Kidney capillary endothelial cell (primary cell): ENCODE results near the gene TMC6.
A peak's percentile ranks its signal among the peaks of the same experiment; 100 is the strongest.
"Not testable (repeated sequence)": the region's sequence is repeated elsewhere in the genome, so short reads cannot be mapped to it uniquely, and the experiment has no call there.

Source experiments
- DNase-seq: peaks from one replicate; pipeline ENCODE4 v3.0.0-alpha.2; 2018; ENCODE audit warnings: low spot score

TMC6 gene

DNA sequence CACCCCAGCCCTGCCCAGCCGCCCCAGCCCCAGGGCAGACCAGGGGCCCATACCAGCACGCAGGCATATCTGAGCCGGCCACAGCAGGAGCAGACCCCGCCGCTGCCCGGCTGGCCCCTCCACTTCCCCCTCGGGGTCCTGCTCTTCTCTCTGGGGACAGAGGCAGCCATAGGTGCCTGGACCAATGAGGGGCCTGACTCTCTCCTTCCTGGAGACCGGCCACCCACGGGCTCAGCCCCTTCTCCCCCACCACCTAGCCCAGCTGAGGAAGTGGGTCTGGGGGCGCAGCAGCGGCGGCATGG lies 3.8 kb downstream of the TMC6 start:
- no peak for DNase-seq

DNA sequence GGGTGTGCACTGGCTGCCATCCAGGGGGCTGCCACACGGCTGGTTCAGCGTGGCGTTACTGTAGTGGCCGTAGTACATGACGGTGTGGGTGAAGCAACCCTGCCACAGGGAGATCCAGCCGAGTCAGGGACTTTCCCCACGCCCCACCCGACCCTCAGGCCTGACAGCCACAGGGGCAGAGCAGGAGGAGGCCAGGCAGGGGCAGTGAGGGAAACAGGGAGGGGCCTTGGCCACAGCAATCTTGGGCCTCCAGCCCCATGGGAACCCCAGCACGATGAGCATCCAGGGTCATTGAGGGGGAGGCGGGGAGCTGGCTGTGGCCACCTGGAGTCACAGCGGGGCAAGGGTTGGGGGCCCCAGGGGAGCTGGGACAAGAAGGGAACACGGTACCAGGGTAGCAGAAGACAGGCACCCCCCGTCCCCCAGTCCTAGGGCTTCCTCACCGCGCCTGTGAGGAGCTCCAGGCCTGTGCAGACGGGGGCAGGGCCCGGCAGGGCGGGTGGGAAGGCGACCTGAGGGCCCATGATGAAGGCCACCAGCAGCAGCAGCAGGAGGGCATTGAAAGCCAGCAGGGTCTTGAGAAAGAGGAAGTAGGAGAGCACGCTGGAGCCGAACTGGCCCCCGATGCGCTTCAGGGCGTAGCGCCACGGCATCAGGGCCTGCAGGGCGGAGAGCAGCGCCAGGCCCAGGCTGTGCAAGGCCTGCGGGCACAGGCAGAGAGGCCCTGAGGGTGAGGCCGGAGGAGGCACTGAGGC lies 4.3 kb downstream of the TMC6 start:
- no peak for DNase-seq

DNA sequence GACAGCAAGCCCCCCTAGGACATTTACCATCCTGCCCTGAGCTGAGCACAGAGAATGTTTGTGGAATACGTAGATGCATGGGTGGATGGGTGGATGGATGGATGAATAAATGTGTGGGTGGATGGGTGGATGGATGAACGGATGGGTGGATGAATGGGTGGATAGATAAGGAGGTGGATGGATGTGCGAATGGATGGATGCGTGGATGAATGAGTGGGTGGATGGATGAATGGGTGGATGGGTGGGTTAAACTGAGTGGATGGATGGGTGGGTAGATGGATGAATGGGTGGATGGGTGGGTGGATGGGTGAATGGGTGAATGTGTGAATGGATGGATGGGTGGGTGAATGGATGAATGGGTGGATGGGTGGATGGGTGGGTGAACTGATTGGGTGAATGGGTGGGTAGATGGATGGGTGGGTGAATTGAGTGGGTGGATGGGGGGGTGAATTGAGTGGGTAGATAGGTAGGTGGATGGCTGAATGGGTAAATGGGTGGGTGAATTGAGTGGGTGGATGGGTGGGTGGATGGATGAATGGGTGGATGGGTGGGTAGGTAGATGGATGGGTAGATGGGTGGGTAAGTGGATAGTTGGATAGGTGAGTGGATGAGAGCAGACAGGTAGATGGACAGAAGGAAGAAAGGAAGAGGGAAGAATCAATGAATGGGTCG lies 5.2 kb downstream of the TMC6 start:
- no peak for DNase-seq

DNA sequence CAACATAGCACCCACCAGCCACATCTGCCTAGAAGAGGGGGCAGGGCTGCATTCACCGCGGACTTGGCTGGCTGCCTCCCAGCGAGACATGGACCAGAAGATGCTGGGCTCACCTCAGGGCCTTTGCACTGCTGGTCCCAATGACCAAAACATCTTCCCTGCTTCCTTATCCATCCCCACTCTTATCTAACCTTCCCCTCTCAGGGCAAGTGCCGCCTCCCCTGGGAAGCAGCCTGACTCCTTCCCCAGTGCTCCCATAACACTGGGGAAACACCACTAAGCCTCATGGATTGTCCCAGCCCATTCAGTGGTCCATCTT lies 5.7 kb downstream of the TMC6 start:
- no peak for DNase-seq

DNA sequence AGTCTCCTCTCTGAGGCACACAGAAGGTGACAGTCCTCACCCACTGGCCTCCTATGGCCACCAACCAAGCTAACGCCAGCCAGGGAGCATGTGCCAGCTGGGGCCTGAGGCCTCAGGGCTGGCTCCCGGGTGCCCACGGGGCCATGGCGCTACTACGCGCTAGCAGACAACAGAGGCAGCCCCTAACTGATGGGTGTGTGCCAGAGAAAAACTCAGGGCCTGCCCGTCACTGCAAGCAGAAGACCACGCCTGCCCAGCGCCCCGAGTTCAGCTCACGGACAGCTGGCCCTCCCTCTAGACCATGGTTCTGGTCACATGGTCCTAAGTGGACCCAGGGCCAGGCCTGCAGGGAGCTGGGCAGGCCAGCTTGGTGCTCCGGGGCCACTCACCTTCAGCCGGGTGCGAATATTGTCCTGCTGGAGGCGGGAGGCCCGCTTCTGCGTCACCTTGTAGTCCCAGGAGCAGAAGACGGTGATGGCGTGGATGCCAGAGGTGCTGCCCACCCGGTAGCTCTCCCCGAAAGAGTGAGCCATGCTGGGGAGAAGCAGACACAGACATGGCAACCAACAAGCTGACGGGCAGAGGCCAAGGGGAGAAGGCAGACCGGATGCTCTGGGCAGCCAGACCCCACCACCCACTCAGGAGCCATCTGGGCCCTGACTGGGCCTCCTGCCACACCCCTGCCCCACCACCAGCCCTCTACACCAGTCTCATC lies 6.2 kb downstream of the TMC6 start:
- no peak for DNase-seq

DNA sequence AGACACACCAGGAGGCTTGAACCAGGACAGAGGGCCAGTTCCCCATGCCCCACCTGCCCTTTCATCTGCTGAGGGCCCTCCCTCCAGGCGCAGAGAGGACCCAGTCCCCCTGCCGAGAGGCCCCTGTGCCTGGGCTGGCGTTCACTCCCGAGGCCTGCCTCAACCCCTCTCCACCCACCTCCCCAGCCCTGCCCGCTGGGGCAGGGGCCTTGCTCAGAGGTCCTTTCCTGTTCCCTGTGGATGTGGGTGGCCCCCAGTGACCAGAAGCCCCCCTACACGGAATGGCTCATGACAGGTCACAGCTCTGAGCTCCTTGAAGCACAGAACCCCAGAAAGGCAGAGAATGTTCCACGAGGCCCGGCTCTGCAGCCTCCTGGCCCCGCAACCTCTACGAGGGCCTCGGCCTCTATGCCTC lies 6.7 kb downstream of the TMC6 start:
- no peak for DNase-seq

DNA sequence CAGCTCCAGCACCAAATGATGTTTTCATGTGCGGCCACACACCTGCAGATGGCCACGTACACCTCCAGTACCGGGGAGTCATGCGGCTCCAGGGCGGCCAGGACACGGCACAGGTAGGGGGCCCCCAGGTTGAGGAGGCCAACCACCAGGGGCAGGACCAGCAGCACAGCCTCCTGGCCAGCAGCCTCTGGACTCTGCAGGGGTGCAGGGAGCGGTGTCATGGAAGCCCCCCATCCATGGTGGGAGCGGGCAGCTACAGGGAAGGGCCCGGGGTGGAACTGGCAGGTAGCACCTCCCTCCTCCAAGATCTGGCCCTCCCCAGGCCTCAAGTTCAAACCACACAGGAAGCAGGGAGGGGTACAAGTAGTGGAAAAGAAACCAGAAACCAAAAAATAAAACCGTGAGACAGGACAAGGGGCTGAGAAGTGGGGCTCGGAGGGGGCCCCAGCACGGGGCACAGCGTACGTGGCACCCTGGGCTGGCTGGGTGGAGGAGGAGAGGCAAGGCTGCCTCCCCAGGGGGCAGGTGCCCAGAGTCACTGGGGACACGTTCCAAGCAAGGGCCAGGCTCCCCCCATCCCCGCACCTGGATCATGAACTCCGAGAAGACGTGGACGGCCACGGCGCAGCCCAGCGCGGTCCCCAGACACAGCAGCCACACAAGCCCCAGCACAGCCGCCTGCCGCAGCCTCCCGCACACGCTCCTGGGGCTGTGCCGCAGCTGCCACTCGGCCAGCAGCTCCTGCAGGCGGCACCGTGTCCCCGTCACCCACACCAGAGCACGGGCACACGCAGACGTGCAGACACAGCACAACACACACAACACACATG lies 7.4 kb downstream of the TMC6 start:
- no peak for DNase-seq

DNA sequence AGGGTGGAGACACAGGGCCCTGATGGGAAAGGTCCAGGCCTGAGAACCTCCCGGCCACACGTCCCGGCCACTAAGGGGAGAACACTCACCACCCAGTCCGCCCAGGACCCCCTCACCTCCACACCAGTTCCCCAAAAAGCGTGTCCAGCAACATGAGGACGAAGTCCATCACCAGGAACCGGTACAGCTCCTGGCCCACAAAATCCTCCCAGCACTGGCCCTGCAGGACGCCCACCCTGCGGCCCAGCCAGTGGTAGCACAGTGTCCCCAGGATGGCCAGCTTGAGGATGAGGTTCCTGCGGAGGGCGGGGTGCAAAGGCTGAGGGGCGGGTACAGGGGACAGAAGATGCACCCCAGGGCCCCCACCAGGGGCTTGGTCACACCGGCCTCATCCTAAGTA lies 8.0 kb downstream of the TMC6 start:
- DNase-seq, result no peak

DNA sequence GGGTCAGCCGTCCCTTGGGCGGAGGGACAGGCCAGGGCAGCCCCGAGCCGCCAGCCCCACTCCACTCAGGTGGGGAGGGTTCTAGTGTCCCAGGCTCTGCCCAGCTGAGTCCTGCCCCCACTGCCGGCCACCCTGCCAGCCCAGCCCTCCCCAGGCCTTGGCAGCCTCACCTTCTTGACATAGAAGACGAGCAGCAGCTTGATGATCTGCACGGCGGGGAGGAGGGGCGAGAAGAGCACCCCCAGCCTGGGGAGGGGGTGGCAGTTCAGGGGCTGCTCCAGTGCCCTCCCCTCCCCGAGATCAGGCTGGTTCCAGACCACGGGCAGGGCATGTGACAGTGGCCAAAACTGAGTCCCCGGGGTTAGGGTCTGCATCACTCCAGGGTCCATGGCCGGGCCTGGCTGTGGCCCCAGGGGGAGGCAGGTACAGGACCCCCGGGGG lies 9.7 kb downstream of the TMC6 start:
- DNase-seq, result no peak

DNA sequence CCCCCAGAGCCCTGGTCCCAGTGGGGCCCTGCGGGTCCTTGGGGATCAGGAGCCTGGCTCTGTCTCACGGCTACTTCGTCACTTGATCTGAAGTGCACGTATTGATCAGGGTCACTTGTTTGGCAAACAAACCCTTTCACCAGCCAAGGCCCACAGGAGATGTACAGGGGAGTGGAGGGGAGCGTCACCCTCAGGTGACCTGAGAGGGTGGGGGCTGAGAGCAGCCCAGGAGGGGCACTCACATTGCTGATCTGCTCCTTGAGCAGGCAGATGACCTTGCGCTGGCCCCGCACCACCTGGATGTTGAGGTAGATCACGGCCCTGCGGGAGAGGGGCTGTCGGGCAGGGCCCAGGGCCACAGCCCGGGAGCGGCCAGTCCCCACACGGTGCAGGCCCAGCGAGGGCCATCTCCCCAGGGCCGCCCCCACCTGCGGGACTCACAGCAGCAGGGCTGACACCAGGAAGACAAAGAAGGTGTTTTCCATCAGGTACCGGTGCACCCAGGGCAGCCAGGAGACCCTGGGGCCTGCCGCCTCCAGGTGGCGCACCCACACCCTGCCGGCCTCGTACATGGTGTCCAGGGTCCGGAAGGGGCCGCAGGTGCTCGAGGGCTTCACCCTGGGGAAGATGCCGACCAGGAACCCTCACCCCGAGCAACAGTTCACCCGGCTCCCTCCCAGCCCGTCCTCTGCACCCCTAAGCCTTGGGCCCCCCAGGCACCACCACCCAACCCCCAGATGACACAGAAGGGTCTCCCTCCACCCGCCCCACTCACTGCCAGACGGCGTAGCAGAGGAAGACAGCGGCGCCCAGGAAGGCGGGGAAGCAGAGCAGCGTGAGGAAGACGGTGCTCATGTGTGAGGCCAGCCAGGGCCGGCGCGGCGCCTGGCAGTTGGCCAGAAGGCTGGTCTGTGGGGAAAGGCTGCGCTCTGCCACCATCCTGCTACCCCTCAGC lies 11.3 kb downstream of the TMC6 start:
- DNase-seq, result no peak

DNA sequence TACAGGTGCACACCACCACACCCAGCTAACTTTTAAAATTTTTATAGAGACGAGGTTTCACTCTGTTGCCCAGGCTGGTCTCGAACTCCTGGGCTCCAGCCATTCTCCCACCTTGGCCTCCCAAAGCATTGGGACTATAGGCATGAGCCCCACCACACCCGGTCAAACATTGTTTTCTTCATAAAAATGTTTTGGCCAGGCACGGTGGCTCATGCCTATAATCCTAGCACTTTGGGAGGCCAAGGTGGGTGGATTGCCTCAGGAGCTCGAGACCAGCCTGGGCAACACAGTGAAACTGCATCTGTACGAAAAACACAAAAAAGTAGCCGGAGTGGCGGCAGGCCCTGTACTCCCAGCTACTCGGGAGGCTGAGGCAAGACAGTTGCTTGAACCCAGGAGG lies 12.1 kb downstream of the TMC6 start:
- DNase-seq, result no peak

DNA sequence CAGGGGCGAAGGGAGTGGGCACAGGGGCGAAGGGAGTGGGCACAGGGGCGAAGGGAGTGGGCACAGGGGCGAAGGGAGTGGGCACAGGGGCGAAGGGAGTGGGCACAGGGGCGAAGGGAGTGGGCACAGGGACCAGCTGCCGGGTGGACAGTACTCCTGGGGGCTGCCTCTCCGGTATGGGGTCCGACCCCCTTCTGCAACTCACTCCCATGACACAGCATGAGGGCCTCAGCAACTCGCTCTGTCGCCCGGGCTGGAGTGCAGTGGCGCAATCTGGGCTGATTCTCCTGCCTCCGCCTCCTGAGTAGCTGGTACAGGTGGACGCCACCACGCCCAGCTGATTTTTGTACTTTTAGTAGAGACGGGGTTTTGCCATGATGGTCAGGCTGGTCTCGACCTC lies 12.8 kb downstream of the TMC6 start:
- not testable (repeated sequence) for DNase-seq

DNA sequence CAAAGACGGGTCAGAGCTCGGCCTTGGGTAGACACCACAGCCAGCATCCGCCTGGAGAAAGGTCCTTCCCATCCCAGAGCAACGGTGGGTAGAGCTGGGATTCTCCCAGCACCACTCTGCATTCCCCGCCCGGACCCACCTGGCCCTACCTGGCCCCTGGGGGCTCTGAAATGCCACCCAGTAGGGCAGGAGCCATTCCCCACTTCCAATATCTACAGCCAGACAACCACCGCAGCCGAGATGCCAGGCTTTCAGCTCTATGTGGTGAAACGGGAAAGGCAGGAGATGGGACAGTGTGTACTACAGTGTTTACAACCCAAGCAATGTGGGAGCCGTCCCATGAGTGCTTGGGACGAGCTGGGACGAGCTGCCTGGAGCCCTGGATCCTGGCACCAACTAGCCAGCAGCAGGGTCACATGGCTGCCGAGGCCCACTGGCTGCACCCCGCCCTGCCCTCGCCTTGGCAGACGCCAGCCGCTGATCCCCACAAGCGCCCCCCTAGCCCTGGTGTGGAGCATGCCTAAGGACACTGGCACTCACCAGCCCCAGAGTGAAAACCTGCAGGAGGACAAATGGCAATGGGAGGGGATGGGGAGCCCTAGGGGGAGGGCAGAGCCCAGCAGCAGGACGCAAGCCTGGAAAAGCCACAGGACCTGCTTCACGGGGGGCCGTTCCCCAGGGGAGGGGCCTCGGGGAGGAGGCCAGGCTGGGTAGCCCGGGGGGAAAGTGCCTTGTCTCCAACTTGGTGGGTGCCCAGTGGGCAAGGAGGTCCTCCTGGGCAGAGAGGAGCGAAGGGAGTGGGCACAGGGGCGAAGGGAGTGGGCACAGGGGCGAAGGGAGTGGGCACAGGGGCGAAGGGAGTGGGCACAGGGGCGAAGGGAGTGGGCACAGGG lies 13.5 kb downstream of the TMC6 start:
- DNase-seq, result no peak

DNA sequence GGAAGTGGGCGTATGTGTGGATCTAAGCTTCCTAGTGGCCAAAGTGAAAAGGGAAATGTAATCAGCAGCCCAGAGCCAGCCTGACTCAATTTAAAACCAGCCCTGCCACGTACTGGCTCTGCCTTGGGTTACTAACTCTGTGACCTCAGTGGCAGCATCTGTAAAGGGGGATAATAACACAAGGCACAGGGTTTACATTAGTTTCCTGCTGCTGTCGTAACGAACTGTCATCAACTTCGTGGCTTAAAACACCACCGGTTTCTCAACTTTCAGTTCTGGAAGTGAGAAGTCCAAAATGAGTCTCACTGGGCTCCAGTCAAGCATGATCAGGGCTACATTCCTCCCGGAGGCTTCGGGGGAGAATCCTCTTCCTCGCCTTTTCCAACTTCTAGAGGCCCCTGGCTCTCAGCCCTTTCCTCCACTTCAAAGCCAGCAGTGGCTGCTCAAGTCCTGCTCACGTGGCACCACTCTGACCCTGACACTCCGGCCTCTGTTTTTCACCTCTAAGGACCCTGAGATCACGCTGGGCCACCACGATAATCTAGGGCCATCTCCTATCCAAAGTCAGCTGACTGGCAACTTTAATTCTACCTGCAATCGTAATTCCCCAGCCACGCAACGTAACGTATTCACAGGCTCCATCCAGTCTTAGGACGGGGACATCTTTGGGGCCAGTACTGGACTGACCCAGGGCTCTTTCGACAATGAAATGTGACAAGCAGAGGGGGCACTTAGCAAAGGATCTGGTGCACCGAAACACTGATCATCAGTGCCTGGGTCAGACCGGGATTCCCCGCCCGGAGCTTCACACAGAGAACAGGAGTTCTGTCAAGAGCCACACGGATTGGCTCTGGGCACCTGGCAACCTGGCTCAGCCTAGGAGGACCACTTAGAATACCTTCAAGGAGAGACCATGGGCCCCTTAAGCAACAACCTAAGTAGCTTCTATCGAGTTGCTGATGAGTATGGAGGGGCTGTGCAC lies 14.5 kb downstream of the TMC6 start:
- no peak for DNase-seq

DNA sequence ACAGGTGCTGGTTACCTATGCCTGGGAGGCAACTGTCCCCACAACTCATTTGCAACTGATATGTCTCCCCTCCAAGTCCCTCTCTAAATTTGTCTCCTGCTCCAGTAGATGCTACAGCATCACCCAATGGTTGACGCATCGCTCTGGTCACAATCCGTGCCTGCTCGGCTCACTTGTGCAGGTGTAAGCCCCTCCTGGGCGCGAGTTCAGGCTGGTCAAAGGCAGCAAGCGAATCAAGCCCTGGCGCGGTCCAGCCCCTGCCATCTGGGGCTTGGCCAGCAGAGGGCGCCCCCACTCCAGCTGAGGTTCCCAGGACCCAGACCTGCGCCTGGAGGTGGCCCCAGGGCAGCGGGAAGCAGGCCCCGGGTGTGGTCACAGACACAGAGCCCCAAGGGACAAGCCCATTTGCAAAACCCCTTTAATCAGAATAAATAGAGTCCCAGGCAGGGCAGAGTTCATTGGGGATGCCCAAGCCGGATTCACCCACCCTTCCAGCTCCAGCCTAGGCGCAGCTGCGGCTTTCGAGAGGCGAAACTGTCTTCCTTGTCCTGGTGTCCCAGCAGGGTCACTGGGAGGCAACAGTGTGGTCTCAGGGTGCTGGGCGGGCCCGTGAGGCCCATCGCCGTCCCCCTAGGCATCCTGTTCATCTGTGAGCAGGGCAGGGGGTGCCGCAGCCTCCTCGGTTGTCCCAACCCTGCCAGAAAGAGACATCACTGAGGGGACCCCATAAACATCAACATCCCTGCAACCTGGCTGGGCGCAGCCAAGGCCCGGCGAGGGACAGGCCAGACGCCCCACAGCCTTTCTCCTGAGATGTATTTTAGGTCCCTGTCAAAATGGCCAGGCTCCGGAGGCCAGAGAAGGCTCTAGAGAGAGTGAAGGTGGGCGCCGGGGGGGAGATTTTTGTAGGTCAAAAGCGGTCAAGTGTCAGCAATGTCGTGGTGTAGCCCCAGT lies 15.8 kb downstream of the TMC6 start:
- DNase-seq, result peak; percentile 29

DNA sequence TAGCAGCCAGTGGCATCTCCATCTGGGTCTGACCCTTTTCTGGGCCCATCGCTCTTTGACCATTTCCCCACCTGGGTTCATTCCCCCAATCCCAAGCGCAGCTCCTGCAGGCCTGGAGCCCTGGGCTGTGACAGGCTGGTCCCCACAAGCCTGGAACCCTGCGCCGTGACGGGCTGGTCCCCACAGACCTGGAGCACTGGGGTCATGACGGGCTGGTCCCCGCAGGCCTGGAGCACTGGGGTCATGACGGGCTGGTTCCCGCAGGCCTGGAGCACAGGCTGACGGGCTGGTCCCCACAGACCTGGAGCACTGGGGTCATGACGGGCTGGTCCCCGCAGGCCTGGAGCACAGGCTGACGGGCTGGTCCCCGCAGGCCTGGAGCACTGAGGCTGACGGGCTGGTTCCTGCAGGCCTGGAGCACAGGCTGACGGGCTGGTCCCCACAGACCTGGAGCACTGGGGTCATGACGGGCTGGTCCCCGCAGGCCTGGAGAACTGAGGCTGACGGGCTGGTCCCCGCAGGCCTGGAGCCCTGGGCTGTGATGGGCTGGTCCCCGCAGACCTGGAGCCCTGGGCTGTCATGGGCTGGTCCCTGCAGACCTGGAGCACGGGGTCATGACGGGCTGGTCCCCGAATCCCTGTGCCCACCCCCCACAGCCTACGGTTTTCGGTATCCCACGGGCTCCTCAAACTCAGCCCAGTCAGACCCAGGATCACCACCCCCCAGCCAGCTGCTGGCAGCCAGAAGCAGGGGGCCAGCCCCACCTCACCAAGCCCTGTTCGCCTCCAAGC lies 16.6 kb downstream of the TMC6 start:
- no peak for DNase-seq
